NCI-H82 treated with DMSO at 0.1 percent for 48 hours (cell line): ENCODE measurements around the gene OTX2.

Experiments
- DNase-seq: peaks from one replicate; lab custom pipeline; 2025; ENCODE audit not compliant: unreplicated experiment; lab: John Stamatoyannopoulos, UW

The OTX2 gene

DNA sequence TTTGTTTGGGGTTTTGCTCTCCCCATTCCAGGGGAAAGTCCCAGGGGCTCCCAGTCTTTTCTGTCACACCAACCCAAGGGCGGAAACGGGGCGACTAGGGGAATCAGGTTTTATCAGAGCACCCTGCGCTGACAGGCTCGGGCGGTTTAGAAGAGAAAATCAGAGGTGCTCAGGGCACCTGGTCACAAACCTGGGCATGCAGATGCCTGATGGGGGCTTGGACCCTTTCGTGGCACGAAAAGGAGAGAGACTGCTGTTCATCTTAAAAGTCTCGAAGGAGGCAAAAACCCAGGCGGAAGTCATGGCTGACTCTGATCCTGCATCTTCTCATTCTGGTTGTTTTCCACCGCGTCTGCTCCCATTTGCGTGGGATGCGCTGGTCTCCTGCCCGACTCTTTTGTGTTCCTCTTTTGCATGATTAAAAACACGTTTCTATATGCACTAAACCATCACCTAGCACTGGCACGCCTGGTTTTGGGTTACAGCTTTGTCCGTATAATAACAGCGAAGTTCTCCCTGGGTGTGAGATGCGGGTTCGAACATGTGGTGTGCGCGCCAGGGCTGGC is 13.2 kb downstream of the OTX2 start:
- DNase-seq = no peak

DNA sequence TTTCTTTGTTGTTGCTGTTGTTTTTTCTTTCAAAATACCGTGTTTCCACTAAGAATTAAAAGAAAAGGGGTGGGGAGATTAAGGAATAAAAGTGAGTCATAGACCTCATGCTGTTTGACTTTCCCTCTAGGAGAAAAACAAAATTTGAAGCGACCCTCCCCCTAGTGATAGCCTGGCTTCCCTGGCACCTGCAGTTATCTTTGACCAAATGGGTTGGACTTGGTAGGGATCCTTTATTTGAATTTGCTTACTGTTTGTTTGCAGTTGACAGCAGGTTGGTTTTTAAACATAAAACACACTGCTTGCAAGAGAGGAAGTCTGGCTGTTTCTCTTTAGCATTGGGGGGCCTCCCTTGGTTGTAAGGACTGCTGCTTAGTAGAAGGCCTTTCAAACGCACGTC is 14.0 kb downstream of the OTX2 start:
- DNase-seq = no peak

DNA sequence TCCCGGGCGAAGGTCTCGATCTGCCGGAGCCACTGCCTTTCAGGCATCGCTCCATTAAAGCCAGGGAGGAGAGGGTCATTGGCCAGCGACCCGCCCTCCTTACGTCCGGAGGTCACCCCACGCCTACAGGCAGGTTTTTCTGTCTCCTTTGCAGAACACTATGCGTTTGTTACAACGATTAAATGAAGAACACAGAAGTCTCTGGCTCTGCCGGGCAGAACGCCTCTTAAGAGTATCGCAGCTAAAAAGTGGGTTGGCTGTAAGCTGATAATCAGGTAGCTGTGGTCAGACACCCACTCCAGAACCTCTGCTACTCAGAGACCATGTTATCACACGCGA is 15.0 kb downstream of the OTX2 start:
- DNase-seq = no peak

DNA sequence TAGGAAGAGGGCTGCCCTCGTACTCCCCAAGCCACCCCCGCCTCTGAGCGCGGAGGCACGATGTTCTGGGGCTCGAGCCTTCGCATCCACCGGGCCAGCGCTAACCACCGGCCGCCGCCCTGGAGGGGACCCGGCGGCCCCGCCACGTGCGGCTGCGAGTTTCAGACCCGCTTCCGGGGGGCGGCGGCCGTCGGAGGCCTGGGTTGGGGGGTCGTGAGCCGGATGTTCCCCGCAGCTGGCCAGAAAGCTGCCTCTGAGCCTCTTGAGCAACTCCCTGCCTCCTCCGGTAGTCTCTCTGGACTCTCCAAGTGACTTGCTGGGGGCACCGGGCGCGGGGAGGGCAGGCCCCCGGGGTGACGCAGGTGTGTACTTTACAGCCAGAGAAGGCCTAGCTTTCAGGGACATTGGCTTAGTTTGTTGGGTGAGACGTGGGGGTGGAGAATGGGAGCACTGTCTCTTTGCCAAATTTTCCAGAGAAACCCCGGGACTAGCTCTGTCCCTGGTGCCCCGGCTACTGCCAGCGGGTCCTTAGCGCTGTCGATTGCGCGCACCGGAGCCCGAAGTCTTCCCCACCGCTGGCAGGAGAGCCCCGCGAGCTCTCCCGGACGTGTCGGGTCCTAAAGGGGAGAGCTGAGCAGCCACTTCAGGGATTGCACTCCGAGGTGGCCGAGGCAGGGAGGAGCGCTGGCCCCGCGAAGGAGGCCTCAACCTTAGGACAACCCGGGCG is 15.6 kb downstream of the OTX2 start:
- no peak for DNase-seq

DNA sequence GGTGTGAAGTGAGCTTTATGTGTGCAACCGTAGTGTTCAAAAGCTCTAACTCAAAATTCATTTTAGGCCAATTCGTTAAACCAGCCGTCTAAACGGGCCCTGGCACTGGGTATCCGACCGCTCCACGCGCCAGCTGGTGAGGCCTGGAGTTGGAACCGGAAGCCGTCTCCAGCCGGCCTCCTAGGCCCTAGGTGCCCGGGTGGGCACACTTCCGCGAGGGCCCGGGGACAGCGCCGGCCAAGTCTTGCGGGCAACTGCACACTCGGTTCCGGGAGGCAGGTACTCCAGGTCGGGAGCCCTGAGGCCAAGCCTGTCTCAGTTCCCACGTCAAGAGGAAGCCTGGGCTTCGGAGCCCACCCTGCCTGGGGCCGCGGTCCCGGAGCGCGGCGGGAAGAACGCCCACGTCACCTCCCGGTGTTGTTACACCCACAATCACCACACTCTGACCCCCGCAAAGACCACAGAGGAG is 16.2 kb downstream of the OTX2 start:
- no peak for DNase-seq

DNA sequence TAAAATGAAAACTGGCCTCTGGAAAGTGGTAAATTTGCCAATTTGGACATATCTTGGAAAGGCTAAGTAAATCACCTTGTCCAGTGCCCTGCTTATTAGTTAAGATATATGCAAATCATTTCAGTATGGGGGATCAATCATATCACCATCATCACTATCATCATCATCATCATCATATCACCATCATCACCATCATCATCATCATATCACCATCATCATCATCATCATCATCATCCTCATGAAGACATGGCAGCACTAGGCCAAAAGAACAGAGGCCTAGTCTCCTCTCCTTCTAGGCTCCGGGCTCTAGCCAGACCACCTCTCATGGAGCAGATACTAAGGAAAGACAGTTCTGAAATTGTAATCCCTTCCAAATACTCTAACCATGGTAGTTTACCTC is 20.3 kb downstream of the OTX2 start:
- DNase-seq = no peak

DNA sequence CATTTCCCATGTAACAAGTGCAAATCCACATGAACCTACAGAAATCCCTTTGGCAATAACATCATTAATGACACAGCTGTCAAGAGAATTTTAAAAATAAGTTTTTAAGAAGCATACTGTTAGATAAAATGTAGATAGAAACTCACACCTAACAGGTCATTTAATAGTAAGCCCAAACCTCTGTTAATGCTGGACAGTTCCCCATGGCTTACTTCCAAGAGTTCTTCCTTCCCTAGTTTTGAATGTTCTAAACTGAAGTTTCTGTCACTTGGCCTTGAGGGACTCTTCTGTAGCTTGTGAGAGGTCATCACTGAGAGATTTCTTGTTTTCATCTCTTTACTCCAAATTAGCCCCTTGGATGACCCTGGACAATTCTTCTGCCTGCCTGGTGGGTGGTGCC is 22.7 kb downstream of the OTX2 start:
- no peak for DNase-seq

DNA sequence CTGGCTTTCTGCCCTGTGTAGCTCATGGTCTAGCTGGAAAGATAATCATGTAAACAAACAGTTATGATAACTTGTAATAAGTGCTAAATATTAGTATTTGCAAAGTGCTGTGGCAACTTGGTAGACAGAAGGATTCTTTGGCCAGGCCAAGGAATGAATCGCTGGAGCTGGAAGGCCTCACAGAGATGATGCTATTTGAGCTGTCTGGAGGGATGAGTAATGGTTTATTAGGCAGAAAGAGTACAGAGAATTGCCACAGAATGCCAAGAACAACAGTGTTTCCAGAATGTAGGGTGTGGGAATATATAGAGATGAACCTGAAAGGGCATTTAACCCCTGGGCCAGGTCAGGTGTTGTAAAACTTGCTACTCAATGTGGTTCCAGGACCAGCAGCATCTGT is 27.6 kb downstream of the OTX2 start:
- no peak for DNase-seq

DNA sequence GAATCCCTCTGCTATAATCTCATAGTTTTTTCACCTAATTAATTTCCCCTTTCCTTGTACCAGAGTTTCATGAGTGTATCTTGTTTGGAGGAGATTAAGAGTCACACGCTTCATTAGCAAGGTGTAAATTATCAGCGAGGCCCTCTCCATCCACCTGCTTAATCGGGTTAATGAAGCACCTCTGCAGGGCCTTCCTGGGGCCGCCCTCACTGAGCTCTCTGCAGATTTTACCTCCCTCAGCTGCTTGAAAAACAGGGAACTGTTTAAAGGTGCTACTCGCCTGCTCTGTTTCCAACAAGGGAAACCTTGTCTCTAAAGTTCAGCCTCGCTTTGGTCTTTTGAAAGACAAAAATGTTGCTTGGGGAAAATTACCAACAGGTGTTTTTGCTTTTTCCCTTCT is 35.8 kb downstream of the OTX2 start:
- peak; percentile 100 for DNase-seq

DNA sequence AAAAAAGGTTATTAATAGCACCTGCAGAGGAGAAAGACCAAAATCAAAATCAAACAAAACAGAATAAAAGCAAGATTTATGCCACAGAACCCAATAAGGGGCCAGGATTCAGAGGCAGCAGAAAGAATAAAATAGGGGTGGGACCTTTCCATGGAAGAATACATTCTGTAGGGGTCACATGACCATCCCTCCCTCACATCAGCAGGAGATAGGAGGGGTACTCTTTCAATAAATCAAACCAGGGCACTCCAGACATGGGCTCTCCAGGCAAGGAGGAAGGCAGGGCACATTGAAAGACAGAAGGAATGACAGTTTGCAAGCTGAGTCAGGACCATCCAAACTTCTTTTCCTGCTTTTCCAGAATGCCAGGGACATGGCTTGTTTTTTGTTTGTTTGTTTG is 39.8 kb downstream of the OTX2 start:
- DNase-seq = no peak

DNA sequence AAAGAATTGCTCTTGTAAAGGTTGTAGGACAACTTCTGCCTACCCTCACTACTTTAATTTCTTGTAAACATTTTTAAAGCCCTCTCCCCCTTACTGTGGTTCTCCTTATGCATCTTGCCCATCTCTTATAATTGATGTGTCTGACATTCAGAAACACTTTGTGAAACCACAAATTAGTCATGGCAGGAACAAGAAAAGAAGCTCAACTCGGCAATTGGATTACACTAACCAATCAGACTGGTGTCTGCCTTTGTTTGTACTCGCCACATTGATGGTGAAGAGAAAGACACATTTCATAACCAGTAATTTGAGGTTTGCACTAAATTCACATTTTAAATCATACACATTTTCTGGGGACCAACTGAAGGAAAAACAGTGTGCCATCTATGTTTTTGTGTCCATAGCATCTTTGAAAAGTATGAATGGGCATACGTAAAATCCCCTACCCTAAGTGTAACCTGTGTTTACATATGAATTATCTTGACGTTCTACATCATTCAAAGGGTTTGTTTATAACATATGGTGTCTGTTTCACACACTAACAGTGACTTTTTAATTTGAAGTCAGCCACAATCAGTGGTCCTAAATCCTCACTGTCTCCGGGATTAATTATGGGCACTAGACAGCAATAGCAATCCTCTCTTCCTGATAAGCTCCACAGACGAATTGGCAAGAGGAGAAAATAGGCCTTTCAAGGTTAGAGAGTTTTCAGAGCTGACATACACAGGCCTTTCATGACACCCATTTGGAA is 49.9 kb downstream of the OTX2 start:
- peak; percentile 100 for DNase-seq

DNA sequence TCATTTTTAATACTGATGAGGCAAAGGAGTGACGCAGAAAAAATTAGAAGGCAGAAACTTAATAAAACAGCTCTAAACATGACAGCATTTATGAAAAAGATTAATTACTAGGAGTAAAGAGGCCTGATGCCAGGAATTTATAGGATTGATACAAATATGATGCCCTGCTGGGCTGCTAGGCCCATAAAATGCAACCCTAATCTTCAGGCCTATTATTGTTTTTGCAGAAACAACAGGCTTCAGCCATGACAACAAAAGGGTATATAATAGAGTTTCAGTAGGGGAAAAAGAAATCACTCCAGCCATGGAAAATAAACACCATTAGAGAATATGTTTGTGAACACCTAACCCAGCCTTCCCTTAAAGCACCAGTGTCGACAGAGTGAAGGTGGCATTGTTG is 50.6 kb downstream of the OTX2 start:
- no peak for DNase-seq

DNA sequence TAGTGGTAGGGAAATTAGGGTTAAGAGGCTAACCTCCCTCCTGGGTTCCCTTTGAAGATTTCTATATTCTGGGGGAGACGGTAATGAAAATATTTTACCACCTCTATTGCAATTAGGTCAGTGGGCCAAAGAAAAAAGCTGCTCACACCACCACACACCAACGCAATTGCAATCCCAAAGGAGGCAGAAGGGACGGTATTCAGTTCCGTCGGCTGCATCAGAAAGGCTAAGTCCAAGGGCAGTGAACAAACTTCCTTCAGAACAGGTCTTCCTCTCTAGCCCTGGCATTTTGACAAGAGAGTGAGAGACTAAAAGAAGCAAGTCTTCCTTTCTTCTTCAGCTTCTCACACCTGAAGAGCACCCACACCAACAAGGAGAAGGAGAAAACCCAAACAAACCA is 51.2 kb downstream of the OTX2 start:
- DNase-seq = peak; percentile 82

DNA sequence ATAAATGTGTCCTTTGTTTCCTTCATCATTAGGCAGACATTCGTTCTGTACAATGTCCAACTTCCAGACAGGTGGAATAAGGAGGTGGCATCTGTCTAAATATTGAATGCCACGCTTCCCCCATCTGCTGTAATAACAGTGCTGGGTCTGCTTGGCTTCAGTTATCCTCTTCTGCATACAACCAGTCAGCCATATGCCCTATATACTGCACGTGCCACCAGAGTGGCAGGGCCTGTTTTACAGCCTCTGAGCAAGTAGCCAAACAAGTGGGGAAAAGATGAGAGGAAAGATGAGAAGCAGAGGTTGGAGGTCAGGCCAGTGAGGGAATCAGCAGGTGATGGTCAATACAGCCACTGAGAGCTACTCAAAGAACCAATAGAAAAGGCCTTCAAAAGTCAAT is 55.4 kb downstream of the OTX2 start:
- DNase-seq = no peak

DNA sequence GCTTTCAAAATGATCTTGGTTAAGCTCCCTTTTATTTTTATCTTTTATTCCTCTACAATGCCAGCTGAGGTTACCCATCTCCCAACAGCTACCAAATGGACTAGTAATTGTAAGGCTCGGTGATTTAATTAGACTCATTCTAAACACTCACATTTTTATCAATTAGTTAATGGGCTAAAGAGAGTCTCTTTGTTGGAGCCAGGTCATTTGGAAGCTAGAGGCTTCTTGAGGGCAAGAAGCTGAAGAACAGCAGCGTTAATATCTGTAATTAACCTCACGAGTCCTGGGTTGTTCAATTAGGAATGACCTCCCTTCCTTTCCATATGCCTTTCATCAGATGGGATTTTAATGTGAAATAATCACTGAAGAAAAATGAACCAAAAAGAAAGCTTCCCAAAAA is 56.9 kb downstream of the OTX2 start:
- peak; percentile 99 for DNase-seq

DNA sequence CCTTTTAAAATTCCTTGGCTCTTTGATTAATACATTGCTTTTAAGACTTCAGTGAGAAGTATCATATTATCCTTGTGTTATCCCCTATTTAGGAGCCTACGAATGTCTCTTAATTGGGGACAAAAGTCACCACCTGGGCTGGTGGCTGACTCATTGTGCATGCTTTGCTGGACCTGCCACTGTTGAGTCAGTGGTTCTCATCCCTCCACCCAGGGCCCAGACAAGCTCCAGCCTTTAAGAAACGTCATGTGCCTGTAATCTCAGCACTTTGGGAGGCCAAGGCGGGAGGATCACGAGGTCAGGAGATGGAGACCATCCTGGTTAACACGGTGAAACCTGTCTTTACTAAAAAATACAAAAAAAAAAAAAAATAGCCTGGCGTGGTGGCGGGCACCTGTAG is 57.9 kb downstream of the OTX2 start:
- DNase-seq = no peak

DNA sequence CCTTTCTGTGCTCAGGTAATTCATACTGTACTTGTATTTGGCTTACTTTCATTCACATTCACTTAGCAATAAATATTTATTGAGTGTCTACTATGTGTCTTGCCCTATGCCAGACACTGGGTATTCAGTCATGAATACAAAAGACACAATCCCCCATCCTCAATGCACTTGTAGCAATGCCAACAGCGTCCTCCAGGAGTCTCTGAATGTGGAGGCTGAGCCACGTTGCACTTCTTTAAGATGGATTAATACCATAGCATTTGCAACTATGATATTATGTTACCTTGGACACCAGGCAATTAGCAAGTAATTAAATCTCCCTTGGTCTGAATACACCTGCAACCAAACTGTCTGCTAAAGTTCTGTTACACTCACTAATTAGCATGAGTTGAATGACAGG is 58.8 kb downstream of the OTX2 start:
- DNase-seq = peak; percentile 93
